ENCODE data around the gene HAO2. TPM values are rescaled to one million over a fixed set of nuclear protein-coding genes. Genes with fewer than 3 reads are reported as not detected.

The HAO2 gene
- total RNA-seq, 1 experiment from 2014 or later: 0.13 TPM

DNA sequence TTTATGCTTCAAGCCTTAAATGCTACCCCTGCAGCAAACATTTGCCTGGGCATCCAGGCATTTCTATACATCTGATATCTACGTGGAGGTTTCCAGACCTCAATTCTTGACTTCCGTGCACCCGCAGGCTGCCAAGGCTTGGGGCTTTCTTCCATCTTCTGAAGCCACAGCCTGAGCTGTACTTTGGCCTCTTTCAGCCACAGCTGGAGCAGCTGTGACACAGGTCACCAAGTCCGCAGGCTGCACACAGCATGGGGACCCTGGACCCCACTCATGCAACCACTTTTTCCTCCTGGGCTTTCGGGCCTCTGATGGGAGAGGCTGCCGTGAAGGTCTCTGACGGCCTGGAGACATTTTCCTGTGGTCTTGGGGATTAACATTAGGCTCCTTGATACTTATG lies 5.4 kb upstream of the HAO2 start:
- Histone ChIP-seq H3K14ac (ENCODE audit: insufficient read depth, low read length) (peak overlapping the region; percentile 54; the same call in 1 of the 2 replicates), H3K27me3 (ENCODE audit: insufficient read depth, low read length) (no peaks in the 10 kb centered on the region), H2BK15ac (ENCODE audit: low read depth, low read length) (no peak overlapping the region), H2BK20ac (ENCODE audit: low read depth, low read length, poor library complexity, severe bottlenecking) (no peak overlapping the region), H3K56ac (ENCODE audit: insufficient read length, low read depth, low read length) (no peak overlapping the region), H4K8ac (replicated peaks; ENCODE audit: insufficient read length, low read depth, low read length) (no peak overlapping the region), H3T11ph (ENCODE audit: low read length) (no peak overlapping the region), H4K91ac (ENCODE audit: insufficient read length, low read depth, low read length) (no peak overlapping the region), H2AFZ (ENCODE audit: low read length) (no peak overlapping the region), H3K79me1 (ENCODE audit: insufficient read depth, low read depth, low read length, poor library complexity, severe bottlenecking) (no peaks in the 10 kb centered on the region), H3K79me2 (ENCODE audit: insufficient read depth, low read length) (no peaks in the 10 kb centered on the region), H2BK12ac (ENCODE audit: insufficient read length, low read depth, low read length) (no peak overlapping the region), H3K9ac (ENCODE audit: extremely low read depth, insufficient read length, low read length) (no peak overlapping the region), H4K5ac (ENCODE audit: insufficient read length, low read depth, low read length) (no peak overlapping the region), H4K20me1 (ENCODE audit: control insufficient read depth, insufficient read depth, insufficient read length) (no peaks in the 10 kb centered on the region), H2BK120ac (ENCODE audit: low read depth, low read length, poor library complexity, severe bottlenecking) (no peak overlapping the region), H3K18ac (ENCODE audit: insufficient read length, low read depth, low read length) (peak overlapping the region; percentile 55), H3K9me3 (ENCODE audit: control insufficient read depth, low read depth, low read length) (no peaks in the 10 kb centered on the region), H2AK5ac (ENCODE audit: insufficient read length, low read length) (no peak overlapping the region), H3K27ac (ENCODE audit: insufficient read length, low read depth, low read length) (no peak overlapping the region), H3K4me2 (ENCODE audit: insufficient read depth, insufficient read length, low read length) (no peak overlapping the region), H3K4ac (ENCODE audit: low read depth, low read length) (no peak overlapping the region), H3K23ac (ENCODE audit: insufficient read length, low read depth, low read length) (no peak overlapping the region), H3K4me1 (ENCODE audit: insufficient read depth, low read length) (no peaks in the 10 kb centered on the region), H3K23me2 (ENCODE audit: insufficient read length, low read depth, low read length, poor library complexity, severe bottlenecking) (no peaks in the 10 kb centered on the region), H2BK5ac (ENCODE audit: insufficient read length, low read length) (no peak overlapping the region)
- DNase-seq: no peak
- Mint-ChIP-seq H3K27ac (no peak overlapping the region), H3K36me3 (ENCODE audit: insufficient read depth in 1 of 3, low read depth in 3 of 3) (peaks cover 0 to 1% (median 0%) of the 10 kb centered on the region in 3 experiments; a peak in 2 of 7 replicates), H3K27me3 (ENCODE audit: low read depth) (no peaks in the 10 kb centered on the region; the same call in 1 of the 2 replicates), H3K9me3 (no peaks in the 10 kb centered on the region; a peak in 1 of 5 replicates), H3K4me1 (peaks cover 15 to 23% of the 10 kb centered on the region in 2 experiments), H3K4me3 (no peak overlapping the region)
- WGBS (ENCODE audit: extremely low coverage, insufficient read length, low lambda C conversion rate): no CpG with 5 or more reads among the region's 7 CpGs
- TF ChIP-seq, protein P1, sequence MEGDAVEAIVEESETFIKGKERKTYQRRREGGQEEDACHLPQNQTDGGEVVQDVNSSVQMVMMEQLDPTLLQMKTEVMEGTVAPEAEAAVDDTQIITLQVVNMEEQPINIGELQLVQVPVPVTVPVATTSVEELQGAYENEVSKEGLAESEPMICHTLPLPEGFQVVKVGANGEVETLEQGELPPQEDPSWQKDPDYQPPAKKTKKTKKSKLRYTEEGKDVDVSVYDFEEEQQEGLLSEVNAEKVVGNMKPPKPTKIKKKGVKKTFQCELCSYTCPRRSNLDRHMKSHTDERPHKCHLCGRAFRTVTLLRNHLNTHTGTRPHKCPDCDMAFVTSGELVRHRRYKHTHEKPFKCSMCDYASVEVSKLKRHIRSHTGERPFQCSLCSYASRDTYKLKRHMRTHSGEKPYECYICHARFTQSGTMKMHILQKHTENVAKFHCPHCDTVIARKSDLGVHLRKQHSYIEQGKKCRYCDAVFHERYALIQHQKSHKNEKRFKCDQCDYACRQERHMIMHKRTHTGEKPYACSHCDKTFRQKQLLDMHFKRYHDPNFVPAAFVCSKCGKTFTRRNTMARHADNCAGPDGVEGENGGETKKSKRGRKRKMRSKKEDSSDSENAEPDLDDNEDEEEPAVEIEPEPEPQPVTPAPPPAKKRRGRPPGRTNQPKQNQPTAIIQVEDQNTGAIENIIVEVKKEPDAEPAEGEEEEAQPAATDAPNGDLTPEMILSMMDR (conservative IDR thresholded peaks at IDR 0.05): no peak
